H9 (cell line): ENCODE results near the gene TBC1D22A. TPM values are rescaled to one million over a fixed set of nuclear protein-coding genes. Genes with fewer than 3 reads are reported as not detected.

ENCODE experiments used
- DNase-seq: peaks from one replicate; pipeline ENCODE4 v3.0.0-alpha.2; 2017
- H2AFZ ChIP-seq: one replicate; pipeline ENCODE4 v1.6.1; 2013; ENCODE audit warnings: mild to moderate bottlenecking, low read length, control low read depth, moderate library complexity
- H2AK5ac ChIP-seq: 2 replicates; pipeline ENCODE4 v1.6.1; 2013; ENCODE audit warnings: low read length, control low read depth, mixed read lengths; ENCODE audit not compliant: insufficient read length
- H2BK120ac ChIP-seq: one replicate; pipeline ENCODE4 v1.6.1; 2013; ENCODE audit warnings: low read depth, mild to moderate bottlenecking, low read length, control low read depth, inconsistent platforms; ENCODE audit not compliant: poor library complexity, severe bottlenecking
- H2BK12ac ChIP-seq: 2 replicates; pipeline ENCODE4 v1.6.1; 2013; ENCODE audit warnings: low read length, control low read depth, mixed read lengths, low read depth; ENCODE audit not compliant: insufficient read length
- H2BK15ac ChIP-seq: 2 replicates; pipeline ENCODE4 v1.6.1; 2013; ENCODE audit warnings: low read depth, low read length, control low read depth
- H2BK20ac ChIP-seq: one replicate; pipeline ENCODE4 v1.6.1; 2013; ENCODE audit warnings: low read depth, mild to moderate bottlenecking, low read length, control low read depth, inconsistent platforms; ENCODE audit not compliant: poor library complexity, severe bottlenecking
- H2BK5ac ChIP-seq: 2 replicates; pipeline ENCODE4 v1.6.1; 2013; ENCODE audit warnings: low read length, control low read depth, mixed read lengths; ENCODE audit not compliant: insufficient read length
- H3K14ac ChIP-seq: 2 replicates; pipeline ENCODE4 v1.6.1; 2013; ENCODE audit warnings: low read length, control low read depth; ENCODE audit not compliant: insufficient read depth
- H3K18ac ChIP-seq: 2 replicates; pipeline ENCODE4 v1.6.1; 2013; ENCODE audit warnings: low read depth, mild to moderate bottlenecking, mixed read lengths, low read length, control low read depth; ENCODE audit not compliant: insufficient read length
- H3K23ac ChIP-seq: 2 replicates; pipeline ENCODE4 v1.6.1; 2013; ENCODE audit warnings: low read length, control low read depth, mixed read lengths, low read depth; ENCODE audit not compliant: insufficient read length
- H3K23me2 ChIP-seq: 2 replicates; pipeline ENCODE4 v1.6.1; 2013; ENCODE audit warnings: low read depth, mild to moderate bottlenecking, mixed read lengths, low read length, control low read depth; ENCODE audit not compliant: insufficient read length, poor library complexity, severe bottlenecking
- H3K27ac ChIP-seq: 2 replicates; pipeline ENCODE4 v1.5.1; 2013; ENCODE audit warnings: low read length, control low read depth, mixed read lengths, low read depth; ENCODE audit not compliant: insufficient read length
- H3K27me3 ChIP-seq: 2 replicates; pipeline ENCODE4 v1.6.1; 2013; ENCODE audit warnings: low read length, control low read depth, inconsistent platforms; ENCODE audit not compliant: insufficient read depth
- H3K4ac ChIP-seq: 2 replicates; pipeline ENCODE4 v1.6.1; 2013; ENCODE audit warnings: low read depth, mild to moderate bottlenecking, control low read depth, inconsistent platforms, low read length, moderate library complexity
- H3K4me1 ChIP-seq: 2 replicates; pipeline ENCODE4 v1.6.1; 2013; ENCODE audit warnings: low read length, control low read depth, inconsistent platforms; ENCODE audit not compliant: insufficient read depth
- H3K4me2 ChIP-seq: 2 replicates; pipeline ENCODE4 v1.6.1; 2013; ENCODE audit warnings: low read length, control low read depth, mixed read lengths; ENCODE audit not compliant: insufficient read length, insufficient read depth
- H3K56ac ChIP-seq: 2 replicates; pipeline ENCODE4 v1.6.1; 2013; ENCODE audit warnings: low read depth, mild to moderate bottlenecking, mixed read lengths, low read length, control low read depth; ENCODE audit not compliant: insufficient read length
- H3K79me1 ChIP-seq: 2 replicates; pipeline ENCODE4 v1.6.1; 2013; ENCODE audit warnings: low read depth, mild to moderate bottlenecking, moderate library complexity, low read length, control low read depth, inconsistent platforms; ENCODE audit not compliant: insufficient read depth, poor library complexity, severe bottlenecking
- H3K79me2 ChIP-seq: 2 replicates; pipeline ENCODE4 v1.6.1; 2013; ENCODE audit warnings: low read length, control low read depth, inconsistent platforms; ENCODE audit not compliant: insufficient read depth
- H3K9ac ChIP-seq: 2 replicates; pipeline ENCODE4 v1.6.1; 2013; ENCODE audit warnings: low read length, control low read depth, mixed read lengths; ENCODE audit not compliant: insufficient read length; ENCODE audit errors: extremely low read depth
- H3K9me3 ChIP-seq: one replicate; pipeline ENCODE4 v1.6.1; 2013; ENCODE audit warnings: low read depth, low read length, inconsistent platforms; ENCODE audit not compliant: control insufficient read depth
- H3T11ph ChIP-seq: one replicate; pipeline ENCODE4 v1.6.1; 2013; ENCODE audit warnings: mild to moderate bottlenecking, low read length, control low read depth, inconsistent platforms
- H4K20me1 ChIP-seq: one replicate; pipeline ENCODE4 v1.6.1; 2013; ENCODE audit not compliant: control insufficient read depth, insufficient read length, insufficient read depth
- H4K5ac ChIP-seq: 2 replicates; pipeline ENCODE4 v1.6.1; 2013; ENCODE audit warnings: low read depth, mild to moderate bottlenecking, mixed read lengths, low read length, control low read depth; ENCODE audit not compliant: insufficient read length
- H4K8ac ChIP-seq: replicated peaks from 2 replicates; pipeline ENCODE4 v1.6.1; 2013; ENCODE audit warnings: low read length, control low read depth, mixed read lengths, low read depth; ENCODE audit not compliant: insufficient read length
- H4K91ac ChIP-seq: 2 replicates; pipeline ENCODE4 v1.6.1; 2013; ENCODE audit warnings: low read depth, mild to moderate bottlenecking, moderate library complexity, mixed read lengths, low read length, control low read depth; ENCODE audit not compliant: insufficient read length
- H3K27ac Mint-ChIP-seq, 3 experiments: 2 replicates in 2 of 3; 3 replicates in 1 of 3; pipeline ENCODE4 v1.8.0; 2020 to 2021; ENCODE audit warnings: mixed read lengths in 3 of 3, mild to moderate bottlenecking in 1 of 3, moderate library complexity in 1 of 3
- H3K27me3 Mint-ChIP-seq: 2 replicates; pipeline ENCODE4 v1.8.0; 2021; ENCODE audit warnings: low read depth, mild to moderate bottlenecking, moderate library complexity, mixed read lengths
- H3K36me3 Mint-ChIP-seq, 3 experiments: 2 replicates in 2 of 3; 3 replicates in 1 of 3; pipeline ENCODE4 v1.8.0; 2020 to 2021; ENCODE audit warnings: low read depth in 3 of 3, mixed read lengths in 3 of 3; ENCODE audit not compliant: insufficient read depth in 1 of 3
- H3K4me1 Mint-ChIP-seq, 2 experiments: 2 replicates each; pipeline ENCODE4 v1.8.0; 2020; ENCODE audit warnings: mixed read lengths in 2 of 2
- H3K4me3 Mint-ChIP-seq, 2 experiments: 2 replicates in 1 of 2; 3 replicates in 1 of 2; pipeline ENCODE4 v1.8.0; 2020 to 2021; ENCODE audit warnings: mild to moderate bottlenecking in 2 of 2, mixed read lengths in 2 of 2, moderate library complexity in 1 of 2
- H3K9me3 Mint-ChIP-seq, 2 experiments: 2 replicates in 1 of 2; 3 replicates in 1 of 2; pipeline ENCODE4 v1.8.0; 2020; ENCODE audit warnings: mild to moderate bottlenecking in 2 of 2, mixed read lengths in 2 of 2, moderate library complexity in 1 of 2
- CTCF ChIP-seq: fragments of 200-600 bp; sonication (generic); conservative IDR thresholded peaks from 3 replicates; pipeline ENCODE4 v1.8.0; 2021; ENCODE audit warnings: antibody characterized with exemption, mild to moderate bottlenecking
- WGBS: extraction: QIAGEN DNeasy Blood & Tissue Kit; methylation state at CpG from one replicate; pipeline ENCODE4 v1.1.7; 2013; ENCODE audit warnings: missing lambda C conversion rate, low lambda C conversion rate, mixed read lengths; ENCODE audit not compliant: insufficient read length; ENCODE audit errors: extremely low coverage; 5-methylcytosine and 5-hydroxymethylcytosine counted together
- total RNA-seq: library from RNA; stranded (reverse); gene quantifications from 2 replicates; pipeline ENCODE4 v1.2.1, GENCODE V29; 2021

The TBC1D22A gene
- total RNA-seq, 1 experiment from 2014 or later = 20.8 TPM

GRCh38 chr22:47190276-47190956, 428.0 kb downstream of the TBC1D22A start:
- Mint-ChIP-seq H3K4me1 (no peaks in the 10 kb centered on the region), H3K27me3 (peaks cover 5% of the 10 kb centered on the region), H3K9me3 (peaks cover 9 to 85% of the 10 kb centered on the region in 2 experiments), H3K36me3 (peaks cover 0 to 14% (median 9%) of the 10 kb centered on the region in 3 experiments; a peak in 4 of 7 replicates), H3K27ac (no peak overlapping the region), H3K4me3 (no peak overlapping the region)
- Histone ChIP-seq H3K23me2 (peaks cover 2% of the 10 kb centered on the region), H2BK120ac (no peak overlapping the region), H2BK12ac (no peak overlapping the region), H3K27me3 (no peaks in the 10 kb centered on the region), H2BK20ac (no peak overlapping the region), H3T11ph (no peak overlapping the region), H3K4me1 (no peaks in the 10 kb centered on the region), H2AK5ac (no peak overlapping the region), H4K5ac (no peak overlapping the region), H3K9ac (no peak overlapping the region), H3K27ac (no peak overlapping the region), H2BK5ac (no peak overlapping the region), H4K8ac (no peak overlapping the region), H2AFZ (no peak overlapping the region), H3K79me2 (no peaks in the 10 kb centered on the region), H3K23ac (no peak overlapping the region), H3K56ac (no peak overlapping the region), H3K4ac (no peak overlapping the region), H4K20me1 (no peaks in the 10 kb centered on the region), H3K14ac (no peak overlapping the region), H3K4me2 (no peak overlapping the region), H3K79me1 (no peaks in the 10 kb centered on the region), H3K9me3 (no peaks in the 10 kb centered on the region), H2BK15ac (no peak overlapping the region), H4K91ac (no peak overlapping the region), H3K18ac (no peak overlapping the region)
- DNase-seq = peak; percentile 23
- no CpG with 5 or more reads among the region's 23 CpGs for WGBS
- no peak for TF ChIP-seq CTCF
